DOHH2 (cell line): ENCODE data around the gene PSMD6.

Source experiments
- H3F3A ChIP-seq: fragments of 200-600 bp; sonication (generic), shearing (Covaris generic); 2 replicates; pipeline ENCODE4 v1.6.0; 2016; ENCODE audit warnings: antibody characterized with exemption, mild to moderate bottlenecking; ENCODE audit not compliant: control insufficient read depth, insufficient read depth
- H3K27ac ChIP-seq: fragments of 200-600 bp; sonication (generic); 2 replicates; pipeline ENCODE4 v1.5.1; 2014; ENCODE audit warnings: low read depth, mild to moderate bottlenecking, low read length, moderate library complexity
- H3K27me3 ChIP-seq: fragments of 200-600 bp; sonication (generic); 2 replicates; pipeline ENCODE4 v1.6.1; 2014; ENCODE audit warnings: mild to moderate bottlenecking, low read length, mixed read lengths; ENCODE audit not compliant: control insufficient read depth
- H3K36me3 ChIP-seq: fragments of 200-600 bp; sonication (generic); 2 replicates; pipeline ENCODE4 v1.6.1; 2014; ENCODE audit warnings: mild to moderate bottlenecking, low read length, moderate library complexity, mixed read lengths; ENCODE audit not compliant: control insufficient read depth
- H3K4me1 ChIP-seq: fragments of 200-600 bp; sonication (generic); 2 replicates; pipeline ENCODE4 v1.6.1; 2014; ENCODE audit warnings: mild to moderate bottlenecking, low read length, mixed read lengths; ENCODE audit not compliant: control insufficient read depth
- H3K4me2 ChIP-seq: fragments of 200-600 bp; sonication (generic); 2 replicates; pipeline ENCODE4 v1.6.0; 2014; ENCODE audit warnings: mild to moderate bottlenecking, low read length, moderate library complexity
- H3K4me3 ChIP-seq: fragments of 200-600 bp; sonication (generic); 2 replicates; pipeline ENCODE4 v1.5.1; 2014; ENCODE audit warnings: mild to moderate bottlenecking, low read length, mixed read lengths
- H3K79me2 ChIP-seq: fragments of 200-600 bp; sonication (generic); 2 replicates; pipeline ENCODE4 v1.6.1; 2014; ENCODE audit warnings: mild to moderate bottlenecking, low read length, mixed read lengths; ENCODE audit not compliant: control insufficient read depth
- H3K9me2 ChIP-seq: fragments of 200-600 bp; sonication (generic); replicated peaks from 2 replicates; pipeline ENCODE4 v1.6.1; 2014; ENCODE audit warnings: mild to moderate bottlenecking, low read length, mixed read lengths; ENCODE audit not compliant: control insufficient read depth
- H3K9me3 ChIP-seq: fragments of 200-600 bp; sonication (generic); 2 replicates; pipeline ENCODE4 v1.6.1; 2014; ENCODE audit warnings: antibody characterized with exemption, low read length, mixed read lengths; ENCODE audit not compliant: control insufficient read depth, insufficient read depth
- H4K20me1 ChIP-seq: fragments of 200-600 bp; sonication (generic); 2 replicates; pipeline ENCODE4 v1.6.0; 2014; ENCODE audit warnings: low read depth, mild to moderate bottlenecking, antibody characterized with exemption, low read length, moderate library complexity; ENCODE audit not compliant: control insufficient read depth, insufficient read depth
- EZH2phosphoT487 ChIP-seq: fragments of 200-600 bp; sonication (generic); IDR thresholded peaks from 2 replicates; pipeline ENCODE4 v1.6.1; 2017; ENCODE audit warnings: borderline replicate concordance, mild to moderate bottlenecking, antibody characterized with exemption, low read length, moderate library complexity, mixed read lengths
- TF ChIP-seq, protein P1 (sequence below): fragments of 200-600 bp; sonication (generic); IDR thresholded peaks from one replicate; pipeline ENCODE4 v1.5.1; 2014; ENCODE audit warnings: antibody characterized with exemption, mild to moderate bottlenecking, low read depth, low read length; ENCODE audit not compliant: poor library complexity, severe bottlenecking

The PSMD6 gene

DNA sequence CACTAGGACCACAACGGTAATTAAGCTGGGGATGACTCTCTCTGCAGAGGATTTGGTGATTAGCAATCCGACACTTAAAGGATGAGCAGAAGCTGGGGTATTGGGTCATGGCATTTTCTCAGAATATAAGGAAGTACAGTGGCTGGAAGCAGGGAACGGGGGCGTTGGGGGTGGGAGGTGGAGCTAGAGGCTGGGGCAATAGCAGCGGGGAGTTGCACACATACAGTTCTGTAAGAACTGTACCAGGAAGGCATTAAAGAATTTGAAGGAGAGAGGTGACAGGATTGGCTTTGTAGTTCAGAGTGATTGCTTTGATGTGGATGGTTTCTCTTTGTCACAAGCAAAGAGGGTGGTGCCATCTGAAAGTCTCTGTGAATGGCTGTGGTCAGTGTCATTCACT, 28.2 kb downstream of the PSMD6 start:
- TF ChIP-seq, protein P1, sequence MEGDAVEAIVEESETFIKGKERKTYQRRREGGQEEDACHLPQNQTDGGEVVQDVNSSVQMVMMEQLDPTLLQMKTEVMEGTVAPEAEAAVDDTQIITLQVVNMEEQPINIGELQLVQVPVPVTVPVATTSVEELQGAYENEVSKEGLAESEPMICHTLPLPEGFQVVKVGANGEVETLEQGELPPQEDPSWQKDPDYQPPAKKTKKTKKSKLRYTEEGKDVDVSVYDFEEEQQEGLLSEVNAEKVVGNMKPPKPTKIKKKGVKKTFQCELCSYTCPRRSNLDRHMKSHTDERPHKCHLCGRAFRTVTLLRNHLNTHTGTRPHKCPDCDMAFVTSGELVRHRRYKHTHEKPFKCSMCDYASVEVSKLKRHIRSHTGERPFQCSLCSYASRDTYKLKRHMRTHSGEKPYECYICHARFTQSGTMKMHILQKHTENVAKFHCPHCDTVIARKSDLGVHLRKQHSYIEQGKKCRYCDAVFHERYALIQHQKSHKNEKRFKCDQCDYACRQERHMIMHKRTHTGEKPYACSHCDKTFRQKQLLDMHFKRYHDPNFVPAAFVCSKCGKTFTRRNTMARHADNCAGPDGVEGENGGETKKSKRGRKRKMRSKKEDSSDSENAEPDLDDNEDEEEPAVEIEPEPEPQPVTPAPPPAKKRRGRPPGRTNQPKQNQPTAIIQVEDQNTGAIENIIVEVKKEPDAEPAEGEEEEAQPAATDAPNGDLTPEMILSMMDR: no peak
- no peak for TF ChIP-seq EZH2phosphoT487
- Histone ChIP-seq H3K9me2 (no peaks in the 10 kb centered on the region), H3K36me3 (peaks cover 89% of the 10 kb centered on the region), H3K4me1 (no peaks in the 10 kb centered on the region), H3F3A (no peaks in the 10 kb centered on the region), H3K9me3 (no peaks in the 10 kb centered on the region), H4K20me1 (no peaks in the 10 kb centered on the region; the same call in 1 of the 2 replicates), H3K4me2 (no peak overlapping the region), H3K27ac (no peak overlapping the region), H3K4me3 (no peak overlapping the region), H3K27me3 (no peaks in the 10 kb centered on the region), H3K79me2 (no peaks in the 10 kb centered on the region)

DNA sequence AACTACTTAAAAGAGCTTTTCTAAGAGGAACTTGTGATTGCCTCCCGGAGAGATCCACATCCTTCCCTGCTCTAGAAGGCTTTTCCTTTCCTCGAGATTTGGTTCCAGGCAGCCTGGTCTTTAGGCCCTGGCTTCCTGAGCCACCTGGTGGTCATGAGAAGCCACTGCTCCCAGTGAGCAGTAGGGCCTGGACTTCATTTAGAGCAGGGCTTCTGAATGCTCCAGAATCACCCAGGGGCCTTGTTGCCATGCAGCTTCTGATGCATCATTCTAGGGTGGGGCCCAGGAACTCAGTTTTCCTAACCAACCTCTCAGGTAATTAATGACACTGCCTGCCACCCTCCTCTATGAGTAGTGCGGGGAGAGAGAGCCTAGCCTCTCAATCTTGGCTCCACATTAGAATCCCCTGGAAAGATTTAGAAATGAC, 29.6 kb downstream of the PSMD6 start:
- no peak overlapping the region for H3K4me3 ChIP-seq
- no peaks in the 10 kb centered on the region for H3K9me2 ChIP-seq
- H3K9me3 ChIP-seq: no peaks in the 10 kb centered on the region
- no peaks in the 10 kb centered on the region; the same call in 1 of the 2 replicates for H4K20me1 ChIP-seq
- no peak overlapping the region for H3K27ac ChIP-seq
- H3K27me3 ChIP-seq: no peaks in the 10 kb centered on the region
- no peak overlapping the region for H3K4me2 ChIP-seq
- H3K4me1 ChIP-seq: no peaks in the 10 kb centered on the region
- peaks cover 89% of the 10 kb centered on the region for H3K36me3 ChIP-seq
- H3F3A ChIP-seq: no peaks in the 10 kb centered on the region
- H3K79me2 ChIP-seq: no peaks in the 10 kb centered on the region
- TF ChIP-seq, protein P1: peak; percentile 80
- no peak for TF ChIP-seq EZH2phosphoT487

DNA sequence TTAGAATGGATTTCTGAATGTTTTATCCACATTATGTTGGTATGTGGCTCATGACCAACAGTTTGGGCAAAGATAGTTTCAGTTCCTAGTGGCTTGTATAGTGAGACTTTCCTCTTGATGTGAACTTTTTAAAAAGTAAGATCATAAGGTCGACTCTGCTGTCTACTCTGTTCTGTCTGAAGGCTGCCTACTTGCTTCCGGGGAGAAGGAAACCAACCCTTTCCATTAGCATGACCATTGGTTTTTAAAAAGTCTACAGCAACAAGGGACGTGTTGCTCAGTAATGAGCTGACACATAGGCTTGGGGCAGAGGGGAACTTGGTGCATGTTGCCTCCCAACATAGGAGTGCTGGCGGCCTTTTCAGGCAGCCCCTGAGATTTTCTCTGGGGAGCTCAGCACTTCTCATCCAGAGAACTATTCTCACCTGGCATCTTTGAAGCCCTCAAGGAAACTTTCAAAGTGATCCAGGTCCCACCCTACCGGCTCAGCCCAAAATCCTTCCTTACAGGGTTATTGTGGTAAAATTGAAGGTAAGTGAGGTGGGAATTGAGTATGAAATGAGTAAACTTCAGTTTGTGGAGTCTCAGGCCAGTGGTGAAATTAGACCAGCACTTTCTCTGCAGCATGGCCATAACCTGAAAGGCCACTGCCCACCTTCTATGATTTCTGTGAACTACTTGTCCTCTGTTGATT, 30.6 kb downstream of the PSMD6 start:
- Histone ChIP-seq H4K20me1 (no peaks in the 10 kb centered on the region; the same call in 1 of the 2 replicates), H3K79me2 (no peaks in the 10 kb centered on the region), H3F3A (no peaks in the 10 kb centered on the region), H3K9me2 (no peaks in the 10 kb centered on the region), H3K36me3 (peaks cover 89% of the 10 kb centered on the region), H3K4me1 (no peaks in the 10 kb centered on the region), H3K9me3 (no peaks in the 10 kb centered on the region), H3K4me2 (no peak overlapping the region), H3K27ac (no peak overlapping the region), H3K27me3 (no peaks in the 10 kb centered on the region), H3K4me3 (no peak overlapping the region)
- TF ChIP-seq EZH2phosphoT487: no peak
- TF ChIP-seq, protein P1: no peak
